K562 (cell line): Measurements from ENCODE around the gene DYTN. TPM values are rescaled to one million over a fixed set of nuclear protein-coding genes. Genes with fewer than 3 reads are reported as not detected.

Experiments
- CREM ChIP-seq: IDR thresholded peaks from 2 replicates; pipeline ENCODE4 v1.6.1; 2014; ENCODE audit warnings: antibody characterized with exemption, low read depth
- FOXA3 ChIP-seq, 2 experiments: fragments of 450-650 bp in 1 of 2; sonication (generic) in 1 of 2; formaldehyde crosslinking; IDR thresholded peaks in 1 of 2; conservative IDR thresholded peaks in 1 of 2; 2 replicates each; pipeline versions ENCODE4 v1.4.0 to v1.8.0; 2020 to 2022; ENCODE audit warnings: mild to moderate bottlenecking in 2 of 2, missing genetic modification reagents in 1 of 2
- SIX5 ChIP-seq, 2 experiments: IDR thresholded peaks; 2 replicates each; pipeline ENCODE4 v1.6.1; 2011; ENCODE audit warnings: low read length in 2 of 2, borderline replicate concordance in 1 of 2, low read depth in 1 of 2, mild to moderate bottlenecking in 1 of 2, moderate library complexity in 1 of 2; ENCODE audit not compliant: insufficient read depth in 1 of 2
- SRSF1 ChIP-seq: fragments of 200-400 bp; formaldehyde crosslinking; IDR thresholded peaks from 2 replicates; pipeline ENCODE4 v1.6.1; 2017; ENCODE audit warnings: mild to moderate bottlenecking, low read depth, low read length, moderate library complexity
- VEZF1 ChIP-seq: fragments of 200-800 bp; sonication (Bioruptor generic); IDR thresholded peaks from 2 replicates; pipeline ENCODE4 v1.6.1; 2017; ENCODE audit warnings: missing genetic modification characterization, missing compliant biosample characterization
- ZFP91 ChIP-seq: sonication (generic); formaldehyde crosslinking; IDR thresholded peaks from 2 replicates; pipeline ENCODE4 v1.8.0; 2022; ENCODE audit warnings: mild to moderate bottlenecking, missing genetic modification reagents
- ZFPM2 ChIP-seq: fragments of 250-450 bp; sonication (Bioruptor Pico); IDR thresholded peaks from 2 replicates; pipeline ENCODE4 v1.5.1; 2022; ENCODE audit warnings: mild to moderate bottlenecking
- ZNF282 ChIP-seq: sonication (generic); formaldehyde crosslinking; IDR thresholded peaks from 2 replicates; pipeline ENCODE4 v1.8.1; 2023; ENCODE audit warnings: missing genetic modification reagents
- ZNF644 ChIP-seq: fragments of 200-800 bp; sonication (Bioruptor generic); IDR thresholded peaks from 2 replicates; pipeline ENCODE4 v1.6.1; 2016; ENCODE audit warnings: low read depth, missing genetic modification characterization, missing compliant biosample characterization
- ZNF778 ChIP-seq: fragments of 450-650 bp; formaldehyde crosslinking; IDR thresholded peaks from 2 replicates; pipeline ENCODE4 v1.4.0; 2020; ENCODE audit warnings: mild to moderate bottlenecking, moderate library complexity
- polyA plus RNA-seq, 8 experiments: library from polyadenylated mRNA; depleted of rRNA in 4 of 8; stranded (reverse) in 5 of 8; unstranded in 3 of 8; fragments of >200 nt; fragmentation: Nextera tagmentation in 2 of 8; fragmentation: Illumina TruSeq in 1 of 8; extraction: Ambion mirVana in 2 of 8; extraction: Trizol in 1 of 8; gene quantifications; 2 replicates each; pipeline versions ENCODE4 v1.2.1 to v1.2.3, GENCODE V29; 2011 to 2014; ENCODE audit warnings: inconsistent platforms in 1 of 8, missing spikeins in 1 of 8
- total RNA-seq, 7 experiments: library from RNA; depleted of rRNA in 6 of 7; stranded (reverse); fragments of >200 nt in 6 of 7; fragmentation: Illumina TruSeq in 2 of 7; extraction: Trizol in 2 of 7; gene quantifications; 2 replicates each; pipeline versions ENCODE4 v1.2.1 to v1.2.3, GENCODE V29; 2011 to 2021; ENCODE audit warnings: low replicate concordance in 1 of 7
- TF ChIP-seq, protein P1 (sequence below), 2 experiments: IDR thresholded peaks in 1 of 2; conservative IDR thresholded peaks in 1 of 2; 2 replicates each; pipeline ENCODE4 v1.6.1; 2016; ENCODE audit warnings: low read depth in 2 of 2, mild to moderate bottlenecking in 1 of 2, missing compliant biosample characterization in 1 of 2, missing genetic modification characterization in 1 of 2, moderate library complexity in 1 of 2

Gene DYTN
- total and polyA plus RNA-seq, 9 of the 15 experiments (the other 6 are each of a cell fraction or from before 2014, with no cell fraction given) = not detected

GRCh38 chr2:206626108-206626507 is 92.1 kb downstream of the DYTN start (continued):
- TF ChIP-seq ZNF778 (CRISPR knock-in tag) (no peak), SIX5 (IDR thresholded peaks at IDR 0.05; ENCODE audit: borderline replicate concordance in 1 of 2, insufficient read depth in 1 of 2, low read depth in 1 of 2, low read length in 2 of 2) (no peak), CREM (no peak), VEZF1 (CRISPR knock-in tag) (no peak), ZNF282 (CRISPR knock-in tag) (no peak), ZFPM2 (no peak), ZNF644 (no peak), ZFP91 (no peak), FOXA3 (CRISPR knock-in tag; conservative IDR thresholded peaks at IDR 0.05 in 1 of 2, IDR thresholded peaks at IDR 0.05 in 1 of 2) (no peak), SRSF1 (no peak)
- TF ChIP-seq, protein P1, sequence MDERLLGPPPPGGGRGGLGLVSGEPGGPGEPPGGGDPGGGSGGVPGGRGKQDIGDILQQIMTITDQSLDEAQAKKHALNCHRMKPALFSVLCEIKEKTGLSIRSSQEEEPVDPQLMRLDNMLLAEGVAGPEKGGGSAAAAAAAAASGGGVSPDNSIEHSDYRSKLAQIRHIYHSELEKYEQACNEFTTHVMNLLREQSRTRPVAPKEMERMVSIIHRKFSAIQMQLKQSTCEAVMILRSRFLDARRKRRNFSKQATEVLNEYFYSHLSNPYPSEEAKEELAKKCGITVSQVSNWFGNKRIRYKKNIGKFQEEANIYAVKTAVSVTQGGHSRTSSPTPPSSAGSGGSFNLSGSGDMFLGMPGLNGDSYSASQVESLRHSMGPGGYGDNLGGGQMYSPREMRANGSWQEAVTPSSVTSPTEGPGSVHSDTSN (CRISPR knock-in tag; IDR thresholded peaks at IDR 0.05; ENCODE audit: low read depth) = no peak
- TF ChIP-seq, protein P1 (tag; conservative IDR thresholded peaks at IDR 0.05; ENCODE audit: low read depth) = no peak
